GM18870 (cell line): ENCODE measurements around the gene LINGO4.

Experiments
- ATAC-seq: cut with Tn5 transposase; IDR thresholded peaks from one replicate; pipeline ENCODE4 v1.9.1; 2021; ENCODE audit warnings: moderate library complexity; ENCODE audit not compliant: unreplicated experiment

Gene LINGO4

DNA sequence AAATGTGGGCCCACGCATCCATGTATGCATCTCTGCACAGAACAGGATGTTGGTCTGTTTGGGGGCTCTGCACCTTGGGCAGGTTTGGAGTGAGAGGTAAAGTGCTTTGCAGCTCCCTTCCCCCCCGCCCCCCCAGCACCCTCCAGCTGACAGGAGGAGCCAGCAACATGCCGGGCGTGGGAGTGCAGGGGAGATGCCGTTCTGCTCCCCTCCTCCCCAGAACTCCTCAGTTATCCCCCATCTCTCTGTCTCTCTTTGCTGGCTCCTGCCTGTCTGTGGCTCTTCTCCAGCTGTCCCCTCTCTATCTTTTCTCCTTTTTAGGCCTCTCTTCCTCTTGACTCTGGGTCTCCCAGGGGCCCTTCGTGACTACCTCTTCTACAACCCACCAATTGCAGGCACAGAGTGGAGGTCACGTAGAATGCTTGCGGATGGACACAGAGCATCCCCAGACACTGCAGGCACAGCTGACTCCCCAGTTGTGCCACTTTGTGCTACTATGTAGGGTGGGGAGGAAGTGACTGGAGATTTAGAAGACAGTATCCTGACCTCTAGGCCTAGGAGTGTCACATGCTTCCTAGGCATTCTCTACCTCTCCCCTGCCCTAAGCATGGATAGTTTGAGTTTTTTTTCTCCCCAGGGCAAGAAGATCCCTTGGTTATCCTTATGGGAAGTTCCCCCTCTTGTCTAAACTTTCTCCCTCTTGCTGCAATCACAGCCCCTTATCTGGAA lies 28.1 kb upstream of the LINGO4 start:
- no peak for ATAC-seq

DNA sequence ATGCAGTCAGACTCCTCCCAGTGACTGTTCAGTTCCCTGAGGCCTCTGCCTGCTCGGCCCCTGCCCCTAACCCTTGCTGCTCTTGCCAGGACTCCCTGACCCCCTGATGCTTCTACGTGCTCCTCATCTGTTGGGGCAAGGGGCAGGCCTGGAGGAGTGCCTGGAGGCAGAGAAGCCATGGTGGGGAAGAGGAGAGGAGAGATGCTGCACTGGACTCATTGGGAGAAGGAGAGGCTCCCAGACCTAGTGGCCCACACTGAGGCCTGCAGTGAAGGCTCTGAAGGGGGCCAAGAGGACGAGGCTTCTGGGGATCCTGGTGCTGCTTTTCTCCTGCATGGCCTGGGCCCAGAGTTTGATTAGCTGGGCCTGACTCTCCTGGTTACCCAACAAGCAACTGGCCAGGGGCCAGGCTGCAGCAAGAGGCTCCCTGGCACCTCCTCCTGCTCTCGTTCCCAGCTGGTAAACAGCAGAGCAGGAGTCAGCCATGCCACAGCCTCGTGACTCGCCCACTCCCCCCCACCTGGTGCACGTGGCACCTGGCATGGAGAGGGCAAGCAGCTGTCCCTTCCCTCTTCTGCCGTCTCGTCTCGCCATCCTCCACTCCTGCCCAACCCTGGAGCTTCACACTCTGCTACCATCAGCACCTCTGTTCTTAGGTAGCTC lies 27.2 kb upstream of the LINGO4 start:
- no peak for ATAC-seq

DNA sequence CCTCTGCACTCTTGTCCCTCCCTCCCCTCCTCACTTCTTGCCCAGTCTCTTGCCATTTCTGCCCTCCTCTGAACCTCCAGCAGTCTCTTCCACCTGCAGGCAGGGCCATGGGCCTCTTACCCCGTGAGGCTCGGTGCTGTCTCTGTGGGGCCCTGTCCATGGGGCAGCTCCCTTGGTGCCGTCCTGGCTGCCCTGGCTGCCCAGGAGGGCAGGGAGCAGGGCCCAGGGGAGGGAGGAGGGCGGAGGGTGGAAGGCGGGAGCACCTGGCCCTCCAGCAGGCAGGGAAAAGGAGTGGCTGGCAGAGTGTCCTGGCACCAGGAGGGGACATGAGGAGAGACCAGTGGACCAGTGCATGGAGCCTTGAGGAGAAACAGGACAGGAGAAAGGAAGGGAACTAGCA lies 26.4 kb upstream of the LINGO4 start, which contains the start of gene RORC:
Gene RORC (minus strand): TSS at position 198 of the 400 bp plus-strand sequence. CDS start 38 bp downstream, at position 160.
- ATAC-seq: no peak

DNA sequence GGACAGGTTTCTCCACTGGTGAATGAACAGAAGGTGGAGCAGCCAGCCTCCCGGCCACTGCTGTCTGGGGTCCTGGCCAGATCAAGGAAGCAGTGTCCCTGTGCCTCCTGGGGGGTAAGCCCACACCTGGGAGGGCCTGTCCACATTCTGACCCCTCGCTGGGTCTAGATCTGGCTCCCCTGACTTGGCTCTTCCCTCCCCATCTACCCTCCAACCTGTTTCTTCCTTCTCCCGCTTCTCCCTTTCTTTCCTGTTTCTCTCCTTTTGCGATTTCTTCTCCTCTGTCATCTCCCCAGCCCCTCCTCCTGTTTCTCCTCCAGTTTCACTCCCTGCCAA lies 26.0 kb upstream of the LINGO4 start:
- ATAC-seq: no peak

DNA sequence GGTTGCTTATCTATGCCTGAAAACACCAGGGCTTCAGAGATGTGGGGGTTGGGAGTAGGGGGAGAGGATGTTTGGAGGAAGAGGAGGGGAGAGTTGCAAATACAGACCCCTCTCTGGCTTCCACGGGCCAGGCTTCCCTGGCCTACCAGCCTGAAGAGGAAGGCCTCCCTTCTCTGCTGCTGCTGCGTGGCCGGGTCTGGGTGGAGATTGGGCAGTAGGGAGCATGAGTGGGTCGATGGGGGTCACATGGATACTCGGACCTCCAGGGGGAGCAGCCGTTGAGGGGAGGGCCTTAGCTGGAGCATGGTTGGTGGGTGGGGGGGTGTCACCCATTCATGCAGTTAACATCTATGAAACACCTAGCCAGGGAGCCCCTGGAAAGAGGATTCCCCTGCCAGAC lies 24.8 kb upstream of the LINGO4 start:
- no peak for ATAC-seq

DNA sequence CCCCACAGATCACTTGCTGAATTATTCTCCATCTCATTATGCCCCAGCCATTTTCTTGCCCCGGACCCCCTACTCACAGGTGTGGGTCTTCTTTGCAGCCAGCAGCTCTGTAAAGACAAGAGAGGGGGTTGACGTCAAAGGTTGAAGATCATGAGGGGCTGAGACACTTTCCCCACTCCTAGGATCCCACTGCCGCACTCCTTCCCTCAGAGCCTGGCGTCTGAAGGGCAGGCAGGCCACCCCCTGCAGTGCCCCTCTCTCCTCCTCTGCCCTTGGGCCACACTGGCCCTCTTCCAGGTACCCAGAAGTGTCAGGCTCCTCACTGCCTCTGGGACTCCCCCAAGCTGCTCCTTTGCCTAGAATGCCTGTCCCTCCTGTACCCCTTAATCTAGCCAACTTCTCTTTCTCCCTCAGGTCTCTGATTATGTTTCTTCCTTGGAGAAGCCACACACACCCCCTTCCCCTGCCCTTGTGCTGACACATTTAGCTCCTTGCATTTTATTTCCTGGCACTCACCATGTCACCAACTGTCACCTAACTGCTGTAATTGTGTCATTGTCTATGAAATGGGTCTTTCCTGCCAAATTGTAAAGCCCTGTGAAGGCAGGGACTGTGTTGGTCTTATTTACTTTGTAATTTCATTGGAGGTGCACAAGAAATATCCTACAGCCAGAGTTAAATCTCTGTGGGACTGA lies 24.3 kb upstream of the LINGO4 start:
- no peak for ATAC-seq

DNA sequence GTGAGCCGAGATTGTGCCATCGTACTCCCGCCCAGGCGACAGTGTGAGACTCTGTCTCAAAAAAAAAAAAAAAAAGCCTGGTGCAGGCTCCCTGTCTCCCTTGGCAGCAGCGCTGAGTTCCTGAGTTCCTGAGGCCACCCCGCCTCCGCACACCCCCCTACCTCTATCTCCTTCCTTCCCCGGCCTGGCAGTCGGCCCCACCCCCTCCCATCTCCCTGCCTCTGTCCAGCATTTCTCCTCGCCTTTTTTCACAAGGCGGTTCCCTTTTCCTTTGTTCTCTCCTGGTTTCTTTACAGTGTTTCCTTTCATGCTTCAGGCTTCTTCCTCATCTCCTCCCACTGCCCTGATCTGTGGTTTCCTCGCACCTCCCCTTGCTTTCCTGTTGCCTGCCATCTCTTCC lies 23.7 kb upstream of the LINGO4 start:
- no peak for ATAC-seq

DNA sequence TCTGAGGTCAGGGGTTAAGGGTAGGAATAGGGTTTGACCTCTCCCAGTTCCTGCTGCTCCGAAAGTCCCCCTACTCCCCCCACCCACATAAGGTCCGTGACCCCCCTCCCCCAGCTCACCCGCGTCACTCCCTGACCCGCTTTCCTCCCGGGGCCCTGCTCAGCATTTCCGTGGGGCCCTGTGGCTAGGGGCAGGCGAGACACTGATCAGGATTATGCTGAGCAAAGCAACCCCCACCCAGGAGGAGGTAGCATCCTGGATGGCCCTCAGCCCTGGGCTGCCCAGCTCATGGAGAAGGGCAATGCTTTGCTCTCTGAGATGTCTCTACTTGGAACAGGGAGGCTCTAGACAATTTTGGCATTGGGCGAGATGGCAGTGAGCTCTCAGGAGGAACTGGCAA lies 22.6 kb upstream of the LINGO4 start:
- ATAC-seq: no peak

DNA sequence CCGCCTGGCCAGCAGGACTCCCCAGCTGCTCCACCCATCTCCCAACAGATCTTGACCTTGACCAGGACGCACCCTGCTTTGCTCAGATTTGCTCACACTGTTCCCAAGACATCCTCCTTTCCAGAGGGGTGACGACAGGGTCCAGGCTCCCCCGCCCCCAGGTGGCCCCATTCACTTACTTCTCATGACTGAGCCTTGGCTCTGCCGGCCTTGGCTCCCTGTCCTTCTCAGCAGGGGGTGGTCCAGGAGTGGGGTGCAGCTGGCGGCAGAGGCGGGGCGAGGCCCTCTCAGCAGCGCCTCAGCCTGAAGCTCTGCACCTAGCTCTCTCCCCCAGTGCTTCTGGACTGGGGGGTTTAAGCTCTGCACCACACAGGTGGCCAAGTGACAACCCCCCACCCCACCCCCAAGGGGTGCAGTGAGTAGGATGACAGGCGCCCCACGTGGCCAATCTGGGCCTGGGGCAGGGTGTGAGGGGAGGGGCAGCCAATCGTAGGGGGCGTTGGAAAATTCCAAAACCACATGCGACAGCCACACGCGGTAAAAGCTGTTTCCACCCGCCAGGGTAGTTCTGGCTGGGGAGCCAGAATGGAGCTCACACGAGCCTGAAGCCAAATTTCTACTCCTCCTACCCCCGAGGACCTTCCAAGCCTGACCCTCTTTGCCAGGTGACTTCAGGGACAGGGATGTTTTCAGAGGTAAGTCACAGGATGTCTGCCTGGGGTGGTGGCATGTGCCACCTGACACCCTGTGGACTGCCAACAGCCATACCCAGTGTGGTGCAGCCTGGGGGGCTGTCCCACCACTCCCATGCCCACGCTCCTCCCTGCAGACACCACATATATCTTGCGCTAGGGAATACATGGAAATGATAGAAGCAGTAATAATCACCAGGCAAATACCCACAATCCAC lies 20.8 kb upstream of the LINGO4 start:
- ATAC-seq: no peak

DNA sequence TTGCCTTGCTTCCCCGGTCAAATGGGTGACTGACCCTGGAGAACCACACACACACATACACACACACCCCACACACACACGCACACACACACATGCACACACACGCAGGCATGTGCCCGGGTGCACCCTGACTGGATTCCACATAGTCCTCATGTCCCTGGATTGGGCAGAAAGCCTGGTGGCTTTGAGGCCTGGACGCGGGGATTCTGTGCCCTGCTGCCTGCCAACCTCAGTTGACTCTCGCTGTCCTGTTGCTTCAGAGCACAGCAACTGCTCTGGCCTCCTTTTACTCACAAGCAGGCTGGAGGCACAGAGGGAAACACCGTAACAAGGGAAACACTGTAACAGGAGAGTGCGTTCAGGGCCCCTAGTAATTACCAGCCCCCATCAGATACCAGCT lies 20.0 kb upstream of the LINGO4 start:
- ATAC-seq: no peak

DNA sequence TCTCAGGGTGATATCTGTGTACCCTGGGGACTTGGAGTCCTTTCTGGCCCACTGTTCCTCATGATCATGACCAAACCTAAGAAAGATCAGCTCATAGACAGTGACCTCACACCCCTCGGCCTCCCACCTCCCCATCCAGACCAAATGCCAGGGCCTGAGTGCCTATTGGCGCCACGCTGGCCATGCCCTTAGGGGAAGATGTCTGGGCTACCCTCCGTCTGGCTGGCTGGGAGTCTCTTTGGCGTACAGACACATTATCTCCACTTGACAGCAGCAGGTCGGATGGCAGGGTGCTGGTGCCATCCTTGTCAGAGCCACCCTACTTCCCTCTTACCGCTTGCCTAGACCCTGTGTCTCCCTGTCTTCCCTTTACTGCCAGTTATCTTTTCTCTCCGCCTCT lies 18.0 kb upstream of the LINGO4 start:
- no peak for ATAC-seq

DNA sequence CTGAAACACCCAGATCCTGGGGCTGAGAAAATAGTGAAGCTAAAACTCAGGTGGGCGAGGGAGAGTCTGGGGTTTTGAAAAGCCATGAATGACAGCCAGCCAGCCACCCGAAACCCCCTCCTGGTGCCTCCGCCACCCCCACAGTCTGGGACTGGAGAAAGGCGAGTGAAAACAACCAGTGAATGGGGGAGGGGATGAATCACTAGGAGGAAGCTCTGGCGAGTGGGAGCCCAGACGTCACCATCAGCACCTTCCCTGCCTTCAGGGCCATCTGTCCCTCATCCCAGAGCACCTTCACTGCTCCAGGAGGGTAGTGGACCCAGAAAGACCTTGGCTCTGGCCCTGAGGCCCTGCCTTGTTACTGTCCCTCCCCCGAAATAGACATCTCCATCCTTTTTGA lies 17.2 kb upstream of the LINGO4 start:
- ATAC-seq: no peak

DNA sequence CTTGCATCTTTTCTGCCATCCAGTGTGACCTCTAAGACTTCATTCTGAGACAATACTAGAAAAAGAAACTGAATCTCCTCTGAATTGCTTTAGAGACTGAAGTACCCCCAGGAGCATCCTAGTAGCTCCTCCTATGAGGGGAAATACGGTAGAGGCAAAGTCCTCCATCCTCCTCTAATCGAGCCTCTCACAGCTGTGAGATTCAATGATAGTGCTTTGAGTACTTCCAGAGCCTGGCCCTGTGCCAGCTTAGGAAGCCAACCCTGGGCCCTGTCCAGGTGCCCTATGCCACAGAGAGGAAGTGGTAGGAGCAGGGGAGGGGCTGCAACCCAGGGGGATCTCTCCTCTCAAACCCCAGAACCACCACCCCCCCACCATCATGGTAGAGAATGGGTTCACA lies 15.7 kb upstream of the LINGO4 start:
- no peak for ATAC-seq

DNA sequence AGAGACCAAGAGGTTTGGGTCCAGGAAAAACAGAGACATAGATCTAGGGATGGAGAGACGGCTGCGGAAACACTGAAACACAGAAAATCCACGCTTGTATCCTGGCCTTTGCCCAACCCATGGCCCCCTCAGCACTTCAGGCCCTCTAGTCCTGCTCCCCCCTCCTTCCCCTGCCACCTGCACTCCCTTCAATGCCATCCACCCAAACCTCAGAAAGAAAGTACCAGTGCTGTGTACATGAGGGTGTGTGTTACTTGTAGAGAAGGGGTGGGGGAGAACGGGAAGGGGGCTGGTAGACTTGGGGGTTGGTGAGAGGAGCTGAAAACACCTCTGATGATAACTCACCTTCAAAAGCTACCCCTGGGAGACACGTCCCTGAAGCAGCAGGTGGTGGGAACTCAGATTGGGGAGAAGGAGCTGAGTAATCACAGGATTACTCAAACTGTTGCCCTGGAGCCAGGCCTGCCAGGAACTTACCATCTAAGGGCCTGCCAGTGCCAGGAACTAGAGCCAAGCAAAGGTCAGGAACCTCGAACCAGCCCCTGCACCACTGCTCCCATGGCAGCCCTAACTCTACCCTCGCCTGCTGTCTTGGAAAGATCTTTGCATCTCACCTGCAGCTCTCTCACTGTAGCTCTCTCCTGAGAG lies 14.9 kb upstream of the LINGO4 start:
- ATAC-seq: no peak

DNA sequence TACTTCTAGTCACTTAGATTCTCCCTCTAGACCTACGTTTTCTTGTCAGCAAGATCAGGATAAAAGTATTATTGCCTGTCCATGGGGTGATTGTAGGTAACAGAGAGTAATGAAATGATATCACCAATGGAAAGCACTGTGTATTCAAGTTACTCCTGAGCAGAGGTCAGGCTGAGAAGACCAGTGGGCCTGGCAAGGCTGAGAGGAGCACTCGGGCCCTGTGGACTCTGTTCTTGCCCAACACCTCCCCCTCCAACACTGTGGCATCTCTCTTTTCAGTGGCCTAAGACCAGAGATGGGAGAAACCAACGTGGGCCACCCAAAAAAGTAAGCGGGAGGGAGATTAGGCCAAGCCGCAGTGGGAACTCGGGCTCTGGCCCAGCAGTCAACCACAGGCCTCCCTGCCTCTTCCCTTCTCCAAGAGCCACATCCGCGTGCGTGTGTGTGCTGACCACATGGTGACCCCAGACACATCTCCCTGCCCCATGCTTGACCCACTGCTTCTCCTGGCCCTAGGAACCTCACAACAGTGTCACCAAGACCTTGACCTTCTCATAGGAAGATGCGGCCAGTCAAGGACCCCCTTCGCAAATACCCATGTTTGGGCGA lies 14.1 kb upstream of the LINGO4 start:
- no peak for ATAC-seq

DNA sequence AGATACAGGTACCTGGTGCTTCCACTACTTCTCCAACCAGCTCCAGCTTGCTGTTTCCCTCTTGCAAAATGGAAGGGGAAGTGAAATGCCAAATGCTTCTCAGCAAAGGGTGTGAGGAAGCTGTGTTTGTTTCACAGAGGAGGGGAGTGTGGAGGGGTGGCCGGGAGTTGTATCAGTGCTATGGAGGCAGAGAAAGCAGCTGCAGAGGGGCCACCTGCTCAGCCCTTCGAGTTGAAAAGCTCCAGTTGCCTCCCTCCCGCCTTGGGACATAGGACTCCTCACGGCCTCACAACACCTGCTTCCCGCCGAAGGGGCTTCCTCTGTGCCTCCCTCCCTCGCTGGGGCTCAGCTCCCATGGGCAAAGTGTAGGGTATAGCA lies 12.1 kb upstream of the LINGO4 start:
- no peak for ATAC-seq

DNA sequence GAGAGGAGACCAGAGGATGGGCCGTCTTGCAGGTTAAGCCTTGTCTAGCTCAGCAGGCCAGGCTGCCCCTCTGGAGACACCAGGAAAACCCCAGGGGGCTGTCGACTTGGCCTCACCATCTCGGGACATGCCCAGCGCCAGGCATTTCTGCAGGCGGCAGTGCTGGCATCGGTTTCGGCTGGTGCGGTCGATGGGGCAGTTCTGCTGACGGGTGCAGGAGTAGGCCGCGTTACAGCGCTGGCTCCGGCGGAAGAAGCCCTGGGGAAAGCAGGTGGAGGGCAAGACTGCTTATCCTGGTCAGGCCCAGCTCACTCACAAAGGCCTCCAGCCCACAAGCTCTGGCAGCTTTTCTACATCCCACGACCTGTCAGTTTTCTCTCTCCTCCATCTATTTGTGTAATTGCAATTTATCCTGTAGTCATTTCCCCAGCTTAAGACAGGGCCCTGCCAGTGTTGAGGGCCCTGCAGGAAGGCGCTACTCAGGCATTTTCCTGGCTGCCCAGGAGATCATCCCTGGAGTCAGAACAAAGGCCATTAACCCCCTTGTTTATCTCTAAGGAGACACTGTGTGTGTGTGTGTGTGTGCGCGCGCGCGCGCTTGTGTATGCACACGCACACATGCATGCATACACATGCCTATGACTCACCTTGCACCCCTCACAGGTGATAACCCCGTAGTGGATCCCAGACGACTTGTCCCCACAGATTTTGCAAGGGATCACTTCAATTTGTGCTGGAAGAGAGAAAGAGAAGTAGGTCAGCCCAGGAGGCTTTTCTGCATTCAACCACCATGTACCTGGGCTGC lies 11.5 kb upstream of the LINGO4 start:
- ATAC-seq: no peak

DNA sequence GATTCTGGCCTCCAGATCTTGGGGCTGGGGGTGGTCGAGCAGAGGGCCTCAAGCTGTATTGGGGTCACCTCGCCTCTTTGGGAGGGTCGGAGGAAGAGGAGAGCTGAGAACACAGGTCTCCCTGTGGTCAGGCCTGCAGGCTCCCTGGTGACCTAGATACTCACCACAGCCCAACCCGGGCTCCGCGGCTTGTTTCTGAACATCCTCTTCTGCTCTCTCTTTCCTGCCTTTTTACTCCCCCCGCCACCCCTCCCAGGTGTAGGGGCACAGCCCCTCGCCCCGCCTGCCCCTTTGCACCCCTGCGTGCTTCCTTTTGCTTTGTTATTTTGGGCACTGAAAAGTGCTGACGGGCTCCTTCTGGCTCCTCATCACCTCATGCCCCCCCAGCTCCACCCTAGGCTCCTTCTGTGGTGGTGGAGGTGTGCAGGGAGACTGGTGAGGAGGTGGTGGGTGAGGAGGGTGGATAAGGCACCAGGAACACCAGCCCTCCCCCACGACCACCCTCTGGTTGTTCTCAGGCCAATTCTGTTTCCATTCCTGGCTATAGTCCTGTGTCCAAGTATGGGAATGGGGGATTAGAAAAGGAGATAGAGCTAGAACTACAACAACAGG lies 10.6 kb upstream of the LINGO4 start:
- ATAC-seq: no peak

DNA sequence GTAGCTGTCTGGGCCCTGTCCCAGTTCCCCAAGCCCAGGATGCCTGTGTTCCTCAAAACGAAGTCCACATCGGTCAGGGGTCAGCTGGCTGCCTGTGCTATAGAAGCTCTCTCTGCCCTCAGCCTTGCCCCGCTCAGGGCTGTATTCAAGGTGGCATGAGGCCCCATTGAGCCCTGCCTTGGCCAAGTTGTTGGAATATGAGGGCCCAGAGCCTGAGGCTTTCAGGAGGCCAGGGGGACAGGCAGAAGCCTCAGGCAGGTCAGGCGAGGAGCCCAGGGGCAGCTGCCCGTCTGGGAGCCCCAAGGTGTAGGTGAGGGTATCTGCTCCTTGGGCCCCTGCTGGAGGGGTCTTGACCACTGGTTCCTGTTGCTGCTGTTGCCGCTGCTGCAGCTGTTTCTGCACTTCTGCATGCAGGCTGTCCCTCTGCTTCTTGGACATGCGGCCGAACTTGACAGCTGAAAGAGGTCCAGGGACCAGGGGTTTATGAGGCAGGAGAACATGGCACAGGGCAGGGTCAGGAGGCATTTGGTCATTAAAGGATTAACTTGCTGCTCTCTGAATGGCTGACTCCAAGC lies 9.8 kb upstream of the LINGO4 start:
- ATAC-seq: no peak
